ENCODE results near the gene DAPL1.
"Not testable (repeated sequence)": the region's sequence is repeated elsewhere in the genome, so short reads cannot be mapped to it uniquely, and the experiment has no call there.

DNA sequence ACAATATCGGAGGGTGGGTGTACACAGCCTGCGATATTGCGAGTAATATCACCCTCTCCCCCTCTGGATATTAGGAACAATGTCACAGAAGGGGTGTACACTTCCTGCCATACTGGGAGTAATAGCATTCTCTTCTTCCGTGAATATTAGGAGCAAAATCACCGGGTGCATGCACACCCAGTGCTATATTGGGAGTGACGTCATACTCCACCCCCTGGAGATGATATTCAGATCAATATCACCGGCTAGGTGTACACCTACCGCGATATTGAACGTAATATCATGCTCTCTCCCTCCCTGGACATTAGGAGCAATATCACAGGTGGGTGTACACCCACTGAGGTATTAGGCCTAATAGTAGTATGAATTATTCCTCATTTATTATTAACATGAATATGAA is 70.4 kb downstream of the DAPL1 start:
- TF ChIP-seq, protein P1, sequence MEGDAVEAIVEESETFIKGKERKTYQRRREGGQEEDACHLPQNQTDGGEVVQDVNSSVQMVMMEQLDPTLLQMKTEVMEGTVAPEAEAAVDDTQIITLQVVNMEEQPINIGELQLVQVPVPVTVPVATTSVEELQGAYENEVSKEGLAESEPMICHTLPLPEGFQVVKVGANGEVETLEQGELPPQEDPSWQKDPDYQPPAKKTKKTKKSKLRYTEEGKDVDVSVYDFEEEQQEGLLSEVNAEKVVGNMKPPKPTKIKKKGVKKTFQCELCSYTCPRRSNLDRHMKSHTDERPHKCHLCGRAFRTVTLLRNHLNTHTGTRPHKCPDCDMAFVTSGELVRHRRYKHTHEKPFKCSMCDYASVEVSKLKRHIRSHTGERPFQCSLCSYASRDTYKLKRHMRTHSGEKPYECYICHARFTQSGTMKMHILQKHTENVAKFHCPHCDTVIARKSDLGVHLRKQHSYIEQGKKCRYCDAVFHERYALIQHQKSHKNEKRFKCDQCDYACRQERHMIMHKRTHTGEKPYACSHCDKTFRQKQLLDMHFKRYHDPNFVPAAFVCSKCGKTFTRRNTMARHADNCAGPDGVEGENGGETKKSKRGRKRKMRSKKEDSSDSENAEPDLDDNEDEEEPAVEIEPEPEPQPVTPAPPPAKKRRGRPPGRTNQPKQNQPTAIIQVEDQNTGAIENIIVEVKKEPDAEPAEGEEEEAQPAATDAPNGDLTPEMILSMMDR (IDR thresholded peaks at IDR 0.05; ENCODE audit: poor library complexity, severe bottlenecking): not testable (repeated sequence)
- TF ChIP-seq POLR2AphosphoS5 (IDR thresholded peaks at IDR 0.05): not testable (repeated sequence)
